IPS DF 6.9 (cell line): ENCODE data around the gene KDELR1.

Experiments
- DNase-seq: peaks from one replicate; pipeline ENCODE4 v3.0.0-alpha.2; 2013; ENCODE audit warnings: low read depth, low spot score
- H3K27ac ChIP-seq: one replicate; pipeline ENCODE4 v1.5.1; 2013; ENCODE audit warnings: low read length, control low read depth
- H3K27me3 ChIP-seq: 2 replicates; pipeline ENCODE4 v1.6.1; 2013; ENCODE audit warnings: mild to moderate bottlenecking, low read length; ENCODE audit not compliant: control insufficient read depth, insufficient read depth
- H3K36me3 ChIP-seq: 2 replicates; pipeline ENCODE4 v1.6.1; 2013; ENCODE audit warnings: low read length; ENCODE audit not compliant: control insufficient read depth, insufficient read depth
- H3K4me1 ChIP-seq: 2 replicates; pipeline ENCODE4 v1.6.1; 2013; ENCODE audit warnings: low read length; ENCODE audit not compliant: control insufficient read depth, insufficient read depth
- H3K4me3 ChIP-seq: 2 replicates; pipeline ENCODE4 v1.5.1; 2013; ENCODE audit warnings: mild to moderate bottlenecking, low read length
- H3K9me3 ChIP-seq: 2 replicates; pipeline ENCODE4 v1.6.1; 2013; ENCODE audit warnings: low read length, inconsistent platforms; ENCODE audit not compliant: control insufficient read depth, insufficient read depth
- WGBS: extraction: QIAGEN DNeasy Blood & Tissue Kit; methylation state at CpG from one replicate; pipeline ENCODE4 v1.1.7; 2013; ENCODE audit warnings: mixed read lengths, missing lambda C conversion rate; ENCODE audit not compliant: insufficient read length, insufficient coverage; 5-methylcytosine and 5-hydroxymethylcytosine counted together

KDELR1 gene

DNA sequence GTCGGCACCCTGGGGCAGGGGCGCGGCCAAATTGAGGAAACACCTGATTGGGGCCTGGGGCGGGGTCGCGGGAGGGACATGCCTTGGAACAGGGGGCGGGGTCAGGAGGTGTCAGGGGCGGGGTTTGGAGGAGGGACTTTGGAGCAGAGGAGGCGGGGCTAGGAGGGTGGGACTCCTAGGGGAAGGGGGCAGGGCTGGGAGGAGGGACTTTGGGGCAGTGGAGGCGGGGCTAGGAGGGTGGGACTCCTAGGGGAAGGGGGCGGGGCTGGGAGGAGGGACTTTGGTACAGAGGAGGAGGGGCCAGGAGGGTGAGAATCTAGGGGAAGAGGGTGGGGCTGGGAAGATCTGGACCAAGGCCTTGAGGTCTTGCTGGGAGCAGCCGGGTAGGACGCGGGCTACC is 24.0 kb upstream of the KDELR1 start:
- no peaks in the 10 kb centered on the region for H3K27me3 ChIP-seq
- no peaks in the 10 kb centered on the region for H3K9me3 ChIP-seq
- H3K4me3 ChIP-seq: no peak overlapping the region
- no CpG with 5 or more reads among the region's 14 CpGs for WGBS
- no peak overlapping the region for H3K27ac ChIP-seq
- no peaks in the 10 kb centered on the region for H3K36me3 ChIP-seq
- no peak for DNase-seq
- H3K4me1 ChIP-seq: peaks cover 8% of the 10 kb centered on the region

DNA sequence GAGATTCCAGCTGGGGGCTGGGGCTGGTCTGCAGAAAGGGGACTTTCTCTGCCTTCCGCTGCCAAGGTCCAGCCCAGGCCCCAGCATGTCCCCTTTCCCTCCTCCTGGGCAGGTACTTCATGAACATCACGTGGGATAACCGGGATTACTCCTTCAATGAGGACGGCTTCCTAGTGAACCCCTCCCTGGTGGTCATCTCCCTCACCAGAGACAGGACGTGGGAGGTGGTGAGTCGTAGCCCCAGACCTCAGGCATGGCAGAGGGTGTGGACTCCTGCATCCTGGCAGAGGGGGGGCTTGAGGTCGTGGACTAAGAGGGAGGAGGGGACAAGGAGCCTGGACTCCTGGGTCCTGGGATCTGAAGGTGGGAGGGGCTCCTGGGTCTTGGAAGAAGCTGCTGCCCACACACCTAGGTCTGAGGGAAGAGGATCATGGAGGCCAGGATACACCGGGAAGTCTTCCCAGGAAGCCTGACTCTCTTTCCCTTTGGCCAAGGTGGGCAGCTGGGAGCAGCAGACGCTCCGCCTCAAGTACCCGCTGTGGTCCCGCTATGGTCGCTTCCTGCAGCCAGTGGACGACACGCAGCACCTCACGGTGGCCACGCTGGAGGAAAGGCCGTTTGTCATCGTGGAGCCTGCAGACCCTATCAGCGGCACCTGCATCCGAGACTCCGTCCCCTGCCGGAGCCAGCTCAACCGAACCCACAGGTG is 22.7 kb upstream of the KDELR1 start:
- Histone ChIP-seq H3K27me3 (no peaks in the 10 kb centered on the region), H3K36me3 (no peaks in the 10 kb centered on the region), H3K27ac (no peak overlapping the region), H3K4me1 (peaks cover 7% of the 10 kb centered on the region), H3K9me3 (no peaks in the 10 kb centered on the region), H3K4me3 (peak overlapping the region; percentile 34; the same call in 1 of the 2 replicates)
- no peak for DNase-seq
- whole genome bisulfite sequencing: no CpG with 5 or more reads among the region's 24 CpGs

DNA sequence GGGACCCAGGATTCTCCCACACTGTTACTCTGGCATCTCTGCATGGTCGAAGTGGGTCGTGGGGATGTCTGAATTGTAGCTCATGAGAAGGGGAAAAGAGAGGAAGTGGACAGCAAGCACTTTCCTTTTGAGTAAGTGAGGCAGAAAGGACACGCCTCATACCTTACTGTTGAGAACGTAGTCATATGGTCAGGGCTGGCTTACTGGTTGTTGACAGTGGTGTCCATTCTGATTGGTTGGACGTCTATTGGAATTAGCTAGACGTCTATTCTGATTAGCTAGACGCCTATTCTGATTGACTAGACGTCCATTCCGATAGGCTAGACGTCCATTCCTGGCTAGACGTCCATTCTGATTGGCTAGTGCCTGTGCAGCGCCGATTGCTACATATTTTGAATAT is 14.5 kb upstream of the KDELR1 start:
- H3K27me3 ChIP-seq: no peaks in the 10 kb centered on the region
- no peak overlapping the region for H3K4me3 ChIP-seq
- WGBS: no CpG with 5 or more reads among the region's 13 CpGs
- no peaks in the 10 kb centered on the region; the same call in 1 of the 2 replicates for H3K4me1 ChIP-seq
- DNase-seq: no peak
- no peak overlapping the region for H3K27ac ChIP-seq
- H3K9me3 ChIP-seq: no peaks in the 10 kb centered on the region
- H3K36me3 ChIP-seq: no peaks in the 10 kb centered on the region; the same call in 1 of the 2 replicates

GRCh38 chr19:48405010-48405659 is 13.8 kb upstream of the KDELR1 start:
- peaks cover 2% of the 10 kb centered on the region for H3K4me1 ChIP-seq
- H3K4me3 ChIP-seq: no peak overlapping the region
- H3K27ac ChIP-seq: no peak overlapping the region
- H3K9me3 ChIP-seq: no peaks in the 10 kb centered on the region
- no peaks in the 10 kb centered on the region for H3K27me3 ChIP-seq
- no peak for DNase-seq
- WGBS: no CpG with 5 or more reads among the region's 27 CpGs
- no peaks in the 10 kb centered on the region; the same call in 1 of the 2 replicates for H3K36me3 ChIP-seq

- WGBS: no CpG with 5 or more reads among the region's 3 CpGs
- H3K9me3 ChIP-seq: no peaks in the 10 kb centered on the region
- DNase-seq: no peak
These were observed 12.3 kb upstream of the KDELR1 start for GRCh38 chr19:48403606-48404005.

GRCh38 chr19:48401287-48401686 is 9.9 kb upstream of the KDELR1 start:
- Histone ChIP-seq H3K36me3 (no peaks in the 10 kb centered on the region; the same call in 1 of the 2 replicates), H3K27me3 (peaks cover 2% of the 10 kb centered on the region; the same call in 1 of the 2 replicates), H3K9me3 (no peaks in the 10 kb centered on the region), H3K4me1 (peaks cover 3% of the 10 kb centered on the region), H3K27ac (no peak overlapping the region), H3K4me3 (no peak overlapping the region)
- DNase-seq: no peak
- no CpG with 5 or more reads among the region's 5 CpGs for WGBS

More at GRCh38 chr19:48403606-48404005, 12.3 kb upstream of the KDELR1 start:
- Histone ChIP-seq H3K36me3 (no peaks in the 10 kb centered on the region; the same call in 1 of the 2 replicates), H3K4me3 (no peak overlapping the region), H3K4me1 (peaks cover 2% of the 10 kb centered on the region), H3K27me3 (no peaks in the 10 kb centered on the region), H3K27ac (no peak overlapping the region)

GRCh38 chr19:48400018-48400742 is 8.8 kb upstream of the KDELR1 start:
- WGBS: no CpG with 5 or more reads among the region's 14 CpGs
- no peak overlapping the region for H3K27ac ChIP-seq
- no peak for DNase-seq
- H3K9me3 ChIP-seq: no peaks in the 10 kb centered on the region
- H3K36me3 ChIP-seq: no peaks in the 10 kb centered on the region; the same call in 1 of the 2 replicates
- H3K4me1 ChIP-seq: peaks cover 5% of the 10 kb centered on the region
- H3K27me3 ChIP-seq: peaks cover 5% of the 10 kb centered on the region; the same call in 1 of the 2 replicates
- peak overlapping the region; percentile 7; the same call in 1 of the 2 replicates for H3K4me3 ChIP-seq

DNA sequence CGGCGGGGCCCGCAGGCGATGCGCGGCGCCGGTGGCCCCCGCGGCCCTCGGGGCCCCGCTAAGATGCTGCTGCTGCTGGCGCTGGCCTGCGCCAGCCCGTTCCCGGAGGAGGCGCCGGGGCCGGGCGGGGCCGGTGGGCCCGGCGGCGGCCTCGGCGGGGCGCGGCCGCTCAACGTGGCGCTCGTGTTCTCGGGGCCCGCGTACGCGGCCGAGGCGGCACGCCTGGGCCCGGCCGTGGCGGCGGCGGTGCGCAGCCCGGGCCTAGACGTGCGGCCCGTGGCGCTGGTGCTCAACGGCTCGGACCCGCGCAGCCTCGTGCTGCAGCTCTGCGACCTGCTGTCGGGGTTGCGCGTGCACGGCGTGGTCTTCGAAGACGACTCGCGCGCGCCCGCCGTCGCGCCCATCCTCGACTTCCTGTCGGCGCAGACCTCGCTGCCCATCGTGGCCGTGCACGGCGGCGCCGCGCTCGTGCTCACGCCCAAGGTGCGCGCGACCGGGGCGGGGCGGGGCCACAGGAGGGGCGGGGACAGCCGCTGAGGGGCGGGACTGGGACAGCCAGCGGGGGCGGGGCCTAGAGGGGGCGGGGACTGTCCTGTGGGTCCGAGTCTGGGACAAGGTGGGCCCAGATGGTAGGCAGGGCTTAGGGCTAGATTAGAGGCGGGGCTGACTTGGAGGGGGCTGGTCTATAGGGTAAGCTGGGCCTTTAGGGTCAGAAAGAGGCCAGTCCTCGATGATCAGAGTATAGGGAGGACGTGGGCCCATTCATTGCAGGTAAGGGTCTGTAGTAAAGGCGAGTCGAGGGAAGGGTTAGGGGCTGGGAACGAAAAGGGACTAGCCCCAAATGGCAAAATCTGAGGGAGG is 7.3 kb upstream of the KDELR1 start:
- H3K9me3 ChIP-seq: no peaks in the 10 kb centered on the region
- H3K4me3 ChIP-seq: peak overlapping the region; percentile 74
- H3K27ac ChIP-seq: no peak overlapping the region
- no peak for DNase-seq
- no peaks in the 10 kb centered on the region for H3K36me3 ChIP-seq
- WGBS: no CpG with 5 or more reads among the region's 104 CpGs
- H3K27me3 ChIP-seq: peaks cover 12% of the 10 kb centered on the region; the same call in 1 of the 2 replicates
- peaks cover 10% of the 10 kb centered on the region for H3K4me1 ChIP-seq

DNA sequence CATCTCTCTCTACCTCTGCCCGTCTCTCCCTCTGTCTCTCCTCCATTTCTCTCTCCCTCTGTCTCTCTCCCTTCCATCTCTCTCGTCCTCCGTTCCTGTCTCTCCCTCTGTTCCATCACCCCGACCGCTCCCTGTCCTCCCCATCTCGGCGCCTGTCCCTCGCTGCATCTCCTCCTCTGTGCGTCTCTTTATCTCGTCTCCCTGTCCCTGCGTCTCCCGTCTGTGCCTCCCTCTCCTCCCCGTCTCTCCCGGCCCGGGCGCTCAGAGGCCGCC is 6.7 kb upstream of the KDELR1 start:
- Histone ChIP-seq H3K36me3 (no peaks in the 10 kb centered on the region), H3K27ac (no peak overlapping the region), H3K9me3 (no peaks in the 10 kb centered on the region), H3K27me3 (peaks cover 12% of the 10 kb centered on the region; the same call in 1 of the 2 replicates), H3K4me1 (peaks cover 10% of the 10 kb centered on the region), H3K4me3 (peak overlapping the region; percentile 74)
- no peak for DNase-seq
- WGBS: no CpG with 5 or more reads among the region's 17 CpGs
